MM.1S (cell line): ENCODE data around the gene FSIP1.

Experiments
- DNase-seq: peaks from one replicate; pipeline ENCODE4 v3.0.0-alpha.2; 2015
- H2AFZ ChIP-seq: fragments of 300-600 bp; sonication (generic); 2 replicates; pipeline ENCODE4 v1.6.0; 2016; ENCODE audit warnings: antibody characterized with exemption, low read length
- H3F3A ChIP-seq: fragments of 300-600 bp; sonication (generic); 2 replicates; pipeline ENCODE4 v1.6.1; 2016; ENCODE audit warnings: mild to moderate bottlenecking, antibody characterized with exemption, low read length, moderate library complexity, mixed read lengths; ENCODE audit not compliant: insufficient read depth
- H3K27ac ChIP-seq: fragments of 300-600 bp; sonication (generic); 2 replicates; pipeline ENCODE4 v1.5.1; 2016; ENCODE audit warnings: mild to moderate bottlenecking, low read length
- H3K27me3 ChIP-seq: fragments of 300-600 bp; sonication (generic); replicated peaks from 2 replicates; pipeline ENCODE4 v1.6.0; 2016; ENCODE audit warnings: low read length; ENCODE audit not compliant: insufficient read depth
- H3K36me3 ChIP-seq: fragments of 300-600 bp; sonication (generic); replicated peaks from 2 replicates; pipeline ENCODE4 v1.6.1; 2016; ENCODE audit warnings: mild to moderate bottlenecking, low read length, mixed read lengths; ENCODE audit not compliant: insufficient read depth
- H3K4me1 ChIP-seq: fragments of 300-600 bp; sonication (generic); 2 replicates; pipeline ENCODE4 v1.6.1; 2016; ENCODE audit warnings: low read length, mixed read lengths
- H3K4me2 ChIP-seq: fragments of 300-600 bp; sonication (generic); 2 replicates; pipeline ENCODE4 v1.6.0; 2016; ENCODE audit warnings: low read depth, low read length
- H3K4me3 ChIP-seq: fragments of 300-600 bp; sonication (generic); 2 replicates; pipeline ENCODE4 v1.5.1; 2016; ENCODE audit warnings: low read length, mixed read lengths
- H3K79me2 ChIP-seq: fragments of 300-600 bp; sonication (generic); 2 replicates; pipeline ENCODE4 v1.6.1; 2016; ENCODE audit warnings: mixed run types, low read length, mixed read lengths
- H3K9ac ChIP-seq: fragments of 300-600 bp; sonication (generic); 2 replicates; pipeline ENCODE4 v1.6.1; 2016; ENCODE audit warnings: low read length, mixed read lengths
- H3K9me2 ChIP-seq: fragments of 300-600 bp; sonication (generic); replicated peaks from 2 replicates; pipeline ENCODE4 v1.6.1; 2016; ENCODE audit warnings: mild to moderate bottlenecking, low read length, mixed read lengths; ENCODE audit not compliant: insufficient read depth
- H3K9me3 ChIP-seq: fragments of 300-600 bp; sonication (generic); replicated peaks from 2 replicates; pipeline ENCODE4 v1.6.1; 2016; ENCODE audit warnings: mild to moderate bottlenecking, low read length, mixed read lengths; ENCODE audit not compliant: insufficient read depth
- H4K20me1 ChIP-seq: fragments of 300-600 bp; sonication (generic); 2 replicates; pipeline ENCODE4 v1.6.1; 2016; ENCODE audit warnings: mild to moderate bottlenecking, low read length, moderate library complexity, mixed read lengths; ENCODE audit not compliant: insufficient read depth
- CTCF ChIP-seq: fragments of 300-600 bp; sonication (generic); IDR thresholded peaks from 2 replicates; pipeline ENCODE4 v1.5.1; 2016; ENCODE audit warnings: antibody characterized with exemption, low read length, mixed read lengths
- EZH2 ChIP-seq: fragments of 300-600 bp; sonication (generic); optimal IDR thresholded peaks from 2 replicates; pipeline ENCODE3; 2017; ENCODE audit warnings: low read depth, mild to moderate bottlenecking, antibody characterized with exemption, low read length, mixed read lengths
- EZH2phosphoT487 ChIP-seq: fragments of 300-600 bp; sonication (generic); IDR thresholded peaks from 2 replicates; pipeline ENCODE4 v1.6.1; 2018; ENCODE audit warnings: antibody characterized with exemption, low read length

The FSIP1 gene

GRCh38 chr15:39746714-39747276 is 35.8 kb downstream of the FSIP1 start:
- no peaks in the 10 kb centered on the region for H3K9me3 ChIP-seq
- no peak overlapping the region for H3K9ac ChIP-seq
- no peaks in the 10 kb centered on the region for H3K27me3 ChIP-seq
- DNase-seq, result no peak
- no peaks in the 10 kb centered on the region for H4K20me1 ChIP-seq
- no peaks in the 10 kb centered on the region for H3K9me2 ChIP-seq
- H3K4me2 ChIP-seq, result no peak overlapping the region
- no peaks in the 10 kb centered on the region for H3F3A ChIP-seq
- H3K79me2 ChIP-seq, result no peaks in the 10 kb centered on the region
- H3K4me1 ChIP-seq, result no peaks in the 10 kb centered on the region
- TF ChIP-seq EZH2phosphoT487 (no peak), CTCF (no peak), EZH2 (no peak)
- no peak overlapping the region for H2AFZ ChIP-seq
- H3K4me3 ChIP-seq, result no peak overlapping the region
- H3K27ac ChIP-seq, result no peak overlapping the region
- H3K36me3 ChIP-seq, result no peaks in the 10 kb centered on the region

- TF ChIP-seq EZH2, result no peak
- TF ChIP-seq EZH2phosphoT487, result no peak
- no peak for DNase-seq
- Histone ChIP-seq H3K36me3 (no peaks in the 10 kb centered on the region), H3F3A (no peaks in the 10 kb centered on the region), H4K20me1 (no peaks in the 10 kb centered on the region), H3K79me2 (no peaks in the 10 kb centered on the region), H3K4me2 (no peak overlapping the region), H3K4me1 (no peaks in the 10 kb centered on the region), H3K9me3 (no peaks in the 10 kb centered on the region), H3K27ac (no peak overlapping the region), H3K9ac (no peak overlapping the region), H3K27me3 (no peaks in the 10 kb centered on the region), H2AFZ (no peak overlapping the region), H3K9me2 (no peaks in the 10 kb centered on the region), H3K4me3 (no peak overlapping the region)
Observed at GRCh38 chr15:39746176-39746575, 36.5 kb downstream of the FSIP1 start.

GRCh38 chr15:39745415-39745814 is 37.2 kb downstream of the FSIP1 start:
- Histone ChIP-seq H3K9me3 (no peaks in the 10 kb centered on the region), H3K36me3 (no peaks in the 10 kb centered on the region)

More at GRCh38 chr15:39745415-39745814, 37.2 kb downstream of the FSIP1 start:
- Histone ChIP-seq H2AFZ (no peak overlapping the region), H4K20me1 (no peaks in the 10 kb centered on the region), H3K27me3 (no peaks in the 10 kb centered on the region), H3K79me2 (no peaks in the 10 kb centered on the region), H3K9me2 (no peaks in the 10 kb centered on the region), H3K4me2 (no peak overlapping the region), H3K27ac (no peak overlapping the region), H3F3A (no peaks in the 10 kb centered on the region), H3K4me3 (no peak overlapping the region), H3K9ac (no peak overlapping the region), H3K4me1 (no peaks in the 10 kb centered on the region)
- no peak for TF ChIP-seq CTCF
- DNase-seq, result no peak
